ENCODE results near the gene PITHD1.
"Not testable (repeated sequence)": the region's sequence is repeated elsewhere in the genome, so short reads cannot be mapped to it uniquely, and the experiment has no call there.

The PITHD1 gene

GRCh38 chr1:23791516-23792047, 13.4 kb downstream of the PITHD1 start:
- peak overlapping the region; percentile 78 for H3K27ac ChIP-seq
- no peak for TF ChIP-seq CTCF (conservative IDR thresholded peaks at IDR 0.05)

- TF ChIP-seq CTCF (conservative IDR thresholded peaks at IDR 0.05), result no peak
- H3K27ac ChIP-seq, result peak overlapping the region; percentile 78
Measured at GRCh38 chr1:23792151-23792945, 14.1 kb downstream of the PITHD1 start.

- peak overlapping the region; percentile 78; the same call in 1 of the 2 replicates for H3K27ac ChIP-seq
- no peak for TF ChIP-seq CTCF (conservative IDR thresholded peaks at IDR 0.05)
Measured at GRCh38 chr1:23793018-23793781, 15.0 kb downstream of the PITHD1 start.

- H3K27ac ChIP-seq, result no peak overlapping the region
- TF ChIP-seq CTCF (conservative IDR thresholded peaks at IDR 0.05), result no peak
Measured at GRCh38 chr1:23793861-23794731, 15.9 kb downstream of the PITHD1 start.

GRCh38 chr1:23794732-23795182, 16.5 kb downstream of the PITHD1 start:
- H3K27ac ChIP-seq, result not testable (repeated sequence)

- peak overlapping the region; percentile 23; the same call in 1 of the 2 replicates for H3K27ac ChIP-seq
- no peak for TF ChIP-seq CTCF (conservative IDR thresholded peaks at IDR 0.05)
Measured at GRCh38 chr1:23795676-23796465, 17.7 kb downstream of the PITHD1 start.

All from VCaP (cell line).